T1000 (cell line): ENCODE measurements around the gene FCN3.
"Not testable (repeated sequence)": the region's sequence is repeated elsewhere in the genome, so short reads cannot be mapped to it uniquely, and the experiment has no call there.

Experiments
- DNase-seq: peaks from one replicate; lab custom pipeline; 2025; ENCODE audit warnings: mixed read lengths; lab: John Stamatoyannopoulos, UW

Gene FCN3

DNA sequence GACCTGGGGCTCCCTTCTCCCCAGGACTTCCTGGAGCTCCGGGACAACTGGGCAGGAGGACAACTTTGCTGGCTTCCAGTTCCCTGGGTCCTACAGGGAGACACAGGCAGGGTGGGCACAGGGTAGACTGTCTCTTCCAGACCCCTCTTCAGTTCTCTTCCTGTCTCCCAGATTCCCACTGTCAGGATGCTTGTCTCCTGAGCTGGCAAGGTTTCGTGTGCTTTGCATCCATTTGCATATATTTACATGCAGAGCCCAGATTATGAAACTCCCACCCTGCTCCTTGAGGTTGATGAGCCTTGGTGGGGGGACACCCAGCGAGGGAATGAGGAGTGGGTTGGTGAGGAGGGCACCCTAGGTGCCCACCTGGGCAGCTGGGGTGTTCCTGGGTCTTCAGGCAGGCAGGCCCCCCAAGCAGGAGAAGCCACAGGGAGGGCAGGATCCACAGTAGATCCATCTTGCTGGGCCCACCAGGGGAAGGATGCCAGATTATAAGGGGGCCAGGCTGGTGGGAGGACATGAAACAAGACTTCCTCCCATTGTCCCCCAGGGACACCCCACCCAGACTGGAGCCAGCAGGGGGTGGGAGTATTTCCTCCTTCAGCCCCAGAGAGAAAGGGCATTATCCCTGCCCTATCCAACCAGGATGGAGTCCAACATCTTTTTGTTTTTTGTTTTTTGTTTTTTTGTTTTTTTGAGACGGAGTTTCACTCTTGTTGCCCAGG is at the start of gene FCN3:
Gene FCN3 (minus strand): TSS at position 463 of the 725 bp plus-strand sequence. CDS start 6 bp downstream, at position 457.
- DNase-seq = no peak

DNA sequence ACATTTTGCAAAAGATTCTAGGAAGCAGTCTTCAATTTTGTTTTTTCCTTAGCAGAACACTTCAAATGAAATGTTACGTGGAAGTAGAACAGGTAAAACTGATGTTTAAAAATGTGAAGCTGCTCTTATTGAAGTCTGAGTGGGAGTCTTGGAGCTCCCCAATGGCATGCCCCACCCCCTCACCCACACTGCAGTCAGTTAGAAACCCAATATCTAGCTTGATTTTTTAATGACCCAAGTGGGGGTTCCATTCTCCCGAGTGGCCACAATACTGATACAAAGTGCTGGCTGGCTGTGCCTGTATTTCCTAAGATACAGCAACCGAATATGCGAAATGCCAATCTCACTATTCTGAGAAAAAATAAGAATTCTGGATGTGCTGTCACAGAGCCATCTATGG is 49.1 kb upstream of the FCN3 start:
- no peak for DNase-seq

DNA sequence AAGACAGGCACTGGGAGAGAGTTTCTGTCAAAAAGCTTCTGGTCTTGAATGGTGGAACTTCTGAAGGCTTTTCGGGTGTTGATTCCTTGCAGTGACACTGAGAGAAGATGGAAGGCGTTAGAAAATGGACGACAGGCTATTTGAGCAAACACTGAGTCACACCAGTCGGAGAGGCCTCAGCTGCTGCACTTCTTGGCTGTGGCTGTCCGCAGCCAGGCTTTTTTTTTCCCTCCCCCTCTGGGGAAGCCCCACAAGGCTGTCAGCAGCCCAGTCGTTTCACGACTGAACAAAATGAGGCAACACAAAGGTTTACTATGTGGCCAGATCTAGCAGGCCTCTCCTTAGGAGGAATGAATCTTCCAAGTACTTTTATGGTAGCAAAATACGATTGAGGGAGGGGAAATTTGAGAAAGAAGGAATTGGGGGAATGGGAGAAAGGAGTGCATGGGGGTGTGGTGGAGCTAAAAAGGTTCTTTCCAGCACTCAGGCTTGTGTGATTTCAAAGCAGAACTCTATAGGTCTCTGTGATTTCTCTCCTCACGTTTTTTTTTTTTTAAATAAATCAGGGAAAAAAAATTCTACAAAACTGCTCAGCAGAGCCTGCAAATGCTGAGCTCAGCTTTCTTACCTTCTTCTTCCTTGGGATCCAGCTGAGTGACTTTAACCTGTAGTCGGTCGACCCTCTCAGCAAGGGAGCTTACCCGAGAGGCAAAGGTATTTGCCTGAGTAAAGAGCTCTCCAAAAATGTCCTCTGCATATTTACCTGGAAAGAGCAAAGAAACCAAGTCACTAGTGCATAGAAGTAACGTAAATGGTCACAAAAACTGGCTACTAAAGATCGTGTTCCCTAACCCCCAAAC is 43.9 kb upstream of the FCN3 start:
- peak; percentile 58 for DNase-seq

DNA sequence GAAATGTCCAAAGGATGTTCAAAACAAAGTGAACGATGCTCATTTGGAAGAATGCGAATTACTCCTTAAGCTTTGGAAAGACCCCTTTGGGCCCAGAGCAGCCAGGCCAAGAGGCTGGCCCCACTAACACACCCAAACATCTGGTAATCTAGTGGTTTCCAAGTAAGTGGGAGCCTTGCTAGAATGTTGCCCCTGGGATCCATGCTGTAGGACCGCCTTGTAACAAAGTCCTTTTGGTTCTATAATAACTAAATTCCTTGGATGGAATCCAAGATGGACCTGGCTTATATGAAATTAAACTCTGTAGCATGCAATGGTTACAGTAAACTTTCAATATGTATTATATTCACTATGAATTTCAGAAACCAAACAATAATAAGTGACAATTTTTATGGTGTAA is 43.1 kb upstream of the FCN3 start:
- no peak for DNase-seq

DNA sequence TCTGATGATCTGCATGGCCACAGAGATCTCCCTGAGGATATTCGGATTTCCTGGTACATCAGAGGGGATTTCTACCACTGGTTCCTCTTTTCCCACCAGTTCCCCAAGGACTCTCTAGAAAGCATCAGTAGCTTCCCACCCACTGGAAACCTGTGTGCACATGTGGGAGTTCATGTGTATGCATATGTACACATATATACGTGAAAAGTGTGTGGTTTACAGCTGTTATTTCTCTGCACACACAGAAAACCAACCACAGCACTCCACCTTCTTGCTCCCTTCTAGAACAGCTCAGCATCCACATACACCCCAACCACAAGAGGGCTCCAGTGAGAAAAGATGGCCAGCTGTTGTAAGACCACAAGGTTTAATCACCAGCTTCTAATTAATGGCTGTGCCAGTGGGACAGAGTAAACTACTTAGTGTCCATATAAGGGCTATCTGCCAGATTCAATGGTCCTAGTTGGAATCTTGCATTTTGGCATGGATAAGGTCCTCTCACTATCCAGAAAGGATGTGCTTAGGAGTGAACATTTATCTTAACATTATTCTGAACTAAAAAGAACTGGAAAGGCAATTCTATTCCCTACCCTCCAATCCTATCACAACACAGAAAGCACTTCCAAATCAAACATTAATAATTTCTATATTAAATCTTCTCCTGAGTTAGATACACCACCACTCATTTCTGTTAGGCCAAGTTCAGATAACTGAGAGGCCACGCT is 41.9 kb upstream of the FCN3 start:
- DNase-seq = no peak

DNA sequence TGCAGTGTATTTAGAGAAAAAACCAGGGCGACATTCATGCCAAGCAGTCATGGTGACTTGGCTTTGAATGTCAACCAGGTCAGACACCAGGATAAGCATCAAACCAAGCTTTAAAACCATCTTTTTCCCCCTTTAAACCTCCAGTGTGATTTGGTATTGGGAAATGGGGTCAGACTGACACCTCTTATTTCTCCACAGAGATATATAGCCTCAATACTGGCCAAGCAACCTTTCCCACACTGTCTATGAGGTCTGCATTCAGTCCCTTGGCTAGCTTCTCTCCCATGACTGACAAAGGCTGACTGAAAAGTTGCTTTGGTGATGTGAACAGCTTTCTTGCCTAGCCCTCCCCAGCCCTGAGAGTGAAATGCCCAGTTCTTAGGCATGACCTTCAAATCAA is 39.5 kb upstream of the FCN3 start:
- no peak for DNase-seq

DNA sequence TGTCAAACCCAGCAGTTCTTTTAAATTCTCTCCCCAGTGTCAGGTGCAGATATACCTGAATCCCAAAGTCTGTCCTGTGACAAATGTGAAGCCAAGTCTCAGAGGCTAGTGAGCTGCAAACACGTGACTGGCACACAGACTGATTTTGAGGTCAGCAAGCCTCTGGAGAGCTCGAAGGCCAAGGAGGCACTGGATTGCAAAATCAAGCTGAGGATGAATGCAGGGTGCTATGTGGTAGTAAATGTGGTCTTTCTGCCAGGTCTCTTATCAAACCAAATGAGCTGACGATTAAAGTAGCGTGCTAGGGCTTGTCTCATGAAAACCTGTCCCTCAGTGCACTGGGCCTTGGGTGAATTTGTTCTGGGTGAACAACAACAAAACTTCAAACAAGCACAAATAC is 38.4 kb upstream of the FCN3 start:
- DNase-seq = no peak

DNA sequence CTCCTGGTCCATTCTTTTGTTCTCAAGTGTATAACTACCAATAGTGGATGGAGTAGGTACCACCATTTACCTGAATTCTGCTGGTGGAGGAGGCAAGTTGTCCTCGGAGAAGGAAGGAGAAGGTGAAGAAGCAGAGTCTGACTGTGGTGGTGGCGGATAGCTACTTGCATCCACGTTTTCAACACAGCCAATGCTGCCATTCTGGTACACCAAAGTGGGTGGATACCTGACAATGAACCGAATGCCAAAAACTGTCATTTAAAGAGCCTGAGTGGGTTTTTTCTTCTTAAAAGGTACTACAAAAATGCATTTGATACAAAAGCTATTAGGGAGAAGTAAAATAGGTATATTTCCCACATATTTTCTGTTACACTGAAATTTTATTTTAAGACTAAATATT is 37.9 kb upstream of the FCN3 start:
- no peak for DNase-seq

DNA sequence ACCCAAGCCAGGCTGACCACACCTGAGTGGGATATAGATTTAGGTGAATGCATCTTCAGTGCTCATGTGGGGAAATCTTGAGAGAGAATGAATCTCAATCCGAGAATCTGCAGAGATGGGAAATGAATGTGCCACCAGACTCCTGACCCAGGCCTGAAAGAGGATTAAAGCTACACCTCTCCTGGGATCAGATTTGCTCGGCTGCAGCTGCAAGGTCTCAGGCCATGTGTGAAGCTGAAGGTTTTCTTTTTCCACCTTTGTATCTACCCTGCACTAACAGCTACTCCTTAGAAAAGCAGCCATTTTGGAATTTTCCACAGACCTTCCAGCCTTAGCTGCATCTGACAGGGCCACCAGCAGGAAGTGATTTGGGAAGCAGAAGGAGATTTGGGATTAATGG is 36.1 kb upstream of the FCN3 start:
- no peak for DNase-seq

DNA sequence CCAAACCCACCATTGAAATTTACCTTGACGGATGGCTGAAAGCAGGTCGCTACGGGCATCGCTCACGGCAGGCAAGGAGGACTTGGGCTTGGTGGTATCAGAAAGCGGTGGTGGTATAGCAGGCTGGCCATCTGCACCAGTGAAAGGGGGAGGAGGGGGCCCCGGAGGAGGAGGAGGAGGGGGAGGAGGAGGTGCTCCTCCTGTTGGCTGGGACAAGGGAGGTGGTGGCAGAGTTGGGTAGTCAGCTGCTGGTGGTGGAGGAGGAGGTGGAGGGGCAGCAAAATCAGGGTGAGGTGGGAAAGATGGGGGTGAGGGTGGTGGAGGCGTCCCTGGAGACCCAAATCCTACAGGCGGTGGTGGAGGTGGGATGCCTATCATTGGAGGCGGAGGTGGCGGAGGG is 35.0 kb upstream of the FCN3 start:
- DNase-seq = no peak

DNA sequence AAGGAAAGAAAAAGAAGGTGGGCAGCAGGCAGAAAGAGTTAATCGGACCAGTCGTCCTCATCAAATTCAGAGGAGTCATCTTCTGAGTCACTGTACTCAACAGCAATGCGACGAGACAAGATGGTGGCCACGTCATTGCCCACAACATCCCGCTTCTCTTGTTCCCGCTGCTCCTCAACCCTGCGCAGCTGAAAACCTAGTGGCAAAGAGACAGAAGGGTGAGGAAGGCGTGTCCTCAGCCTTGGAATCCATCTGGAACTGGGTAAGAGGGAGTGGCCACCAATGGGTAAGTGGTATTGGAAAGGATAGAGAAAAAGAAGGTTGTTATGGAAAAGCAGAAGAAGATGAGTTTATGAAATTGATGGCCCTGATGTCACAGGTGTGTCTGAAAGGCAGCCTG is 33.5 kb upstream of the FCN3 start:
- no peak for DNase-seq

DNA sequence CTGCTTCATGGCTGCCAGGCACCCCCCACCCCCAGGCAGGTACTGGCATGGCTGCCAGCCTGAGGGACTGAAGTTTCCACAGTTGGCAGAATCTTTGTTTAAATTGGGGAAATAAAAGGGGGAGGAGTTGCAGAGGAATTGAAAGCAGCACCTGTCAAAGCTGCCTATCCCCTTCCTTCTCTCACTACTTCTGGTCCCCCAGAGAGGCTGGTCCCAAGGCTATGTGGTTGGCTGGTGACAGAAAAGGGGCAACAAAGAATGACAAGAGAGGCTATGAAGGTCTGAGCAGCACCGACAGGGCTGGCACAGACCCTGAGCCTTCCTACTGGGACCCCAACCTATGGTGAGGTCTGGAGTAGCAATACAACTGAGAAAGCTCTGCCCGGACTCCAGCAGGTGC is 32.2 kb upstream of the FCN3 start:
- DNase-seq = not testable (repeated sequence)

DNA sequence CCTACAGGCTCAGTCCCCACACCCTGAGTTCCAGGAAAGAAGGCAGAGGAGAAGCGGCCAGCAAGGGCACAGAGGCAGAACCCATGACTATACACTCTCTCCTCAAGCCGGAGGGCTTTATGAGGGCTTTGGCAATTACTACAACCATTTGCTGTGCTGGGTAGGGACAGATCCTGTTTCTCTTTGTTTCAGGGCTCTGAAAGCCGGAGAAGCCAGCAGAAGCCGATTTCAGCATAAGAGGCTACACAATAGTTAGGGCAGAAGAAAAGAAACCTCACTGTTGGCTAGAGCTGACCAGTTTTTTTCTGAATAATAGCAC is 31.7 kb upstream of the FCN3 start:
- no peak for DNase-seq

DNA sequence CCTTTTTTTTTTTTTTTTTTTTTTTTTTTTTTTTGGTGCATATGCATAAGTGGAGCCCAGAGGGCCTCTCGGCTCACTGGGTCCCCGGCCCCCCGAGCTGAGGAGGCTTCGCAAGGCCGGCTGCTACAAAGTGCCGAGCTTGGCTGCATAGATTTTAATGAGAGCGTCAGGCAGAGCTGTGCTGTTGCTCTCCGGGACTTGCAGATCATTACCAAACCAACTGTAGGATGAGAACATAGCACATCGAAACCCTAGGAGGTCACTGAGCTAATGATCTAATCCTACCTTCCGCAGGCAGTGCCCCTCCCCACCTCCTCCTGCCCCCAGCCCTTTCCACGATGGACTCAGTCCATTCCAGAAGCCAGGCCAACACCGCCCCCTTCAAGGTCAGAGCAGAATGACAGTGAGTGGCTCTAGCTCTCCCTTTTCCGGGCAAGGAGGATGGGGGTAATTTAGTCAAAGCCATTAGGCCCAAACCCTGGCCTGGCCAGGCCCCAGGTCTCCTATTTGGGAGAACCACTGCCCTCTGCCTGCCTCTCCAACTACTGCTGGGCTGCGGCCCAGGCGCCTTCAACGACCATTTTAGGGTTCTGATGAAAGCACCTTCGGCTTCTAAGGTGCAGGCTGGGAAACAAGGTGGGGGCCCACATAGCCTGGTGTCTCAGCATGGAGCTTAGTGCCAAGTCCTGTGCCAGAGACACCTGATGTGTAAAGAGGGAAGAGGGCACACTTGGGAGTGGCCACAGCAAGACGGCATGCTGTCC is 31.2 kb upstream of the FCN3 start:
- DNase-seq = not testable (repeated sequence)

DNA sequence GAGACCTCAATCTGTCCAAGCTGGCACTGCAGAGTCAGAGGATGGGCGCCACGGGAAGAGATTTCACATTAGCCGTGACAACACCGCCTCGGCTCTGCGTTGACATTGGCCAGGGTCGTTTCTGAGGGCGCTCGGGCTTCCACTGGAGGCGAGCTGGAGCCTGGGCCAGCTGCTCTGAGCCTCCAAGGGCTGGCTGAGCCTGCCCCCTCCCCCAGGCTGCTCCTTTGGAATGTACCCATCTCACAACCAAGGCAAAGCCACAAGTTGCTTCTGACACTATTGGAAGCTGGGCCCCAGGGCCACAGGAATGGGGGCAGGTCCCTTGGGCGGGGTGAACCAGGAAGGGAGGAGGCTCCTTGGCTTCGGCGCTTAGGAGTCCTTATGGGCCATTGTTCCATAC is 30.4 kb upstream of the FCN3 start:
- no peak for DNase-seq

DNA sequence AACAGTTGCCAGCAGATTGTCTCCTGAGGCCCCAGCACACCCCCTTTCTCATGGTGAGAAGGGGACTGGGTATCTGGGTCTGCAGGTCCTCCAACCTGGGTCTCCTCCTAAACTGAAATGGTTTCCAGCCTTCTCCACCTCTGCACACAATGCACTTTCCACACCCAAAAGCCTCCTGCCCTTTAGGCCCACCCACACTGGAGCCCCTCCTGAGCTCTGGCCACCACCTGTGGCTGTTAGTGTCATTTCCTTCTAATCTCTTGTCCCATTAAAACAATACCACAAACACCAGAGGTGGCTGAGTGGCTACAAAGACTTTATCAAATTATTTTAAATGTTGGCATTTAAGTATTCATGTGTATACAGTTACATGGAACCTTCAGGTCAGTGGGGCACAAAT is 29.3 kb upstream of the FCN3 start:
- no peak for DNase-seq

DNA sequence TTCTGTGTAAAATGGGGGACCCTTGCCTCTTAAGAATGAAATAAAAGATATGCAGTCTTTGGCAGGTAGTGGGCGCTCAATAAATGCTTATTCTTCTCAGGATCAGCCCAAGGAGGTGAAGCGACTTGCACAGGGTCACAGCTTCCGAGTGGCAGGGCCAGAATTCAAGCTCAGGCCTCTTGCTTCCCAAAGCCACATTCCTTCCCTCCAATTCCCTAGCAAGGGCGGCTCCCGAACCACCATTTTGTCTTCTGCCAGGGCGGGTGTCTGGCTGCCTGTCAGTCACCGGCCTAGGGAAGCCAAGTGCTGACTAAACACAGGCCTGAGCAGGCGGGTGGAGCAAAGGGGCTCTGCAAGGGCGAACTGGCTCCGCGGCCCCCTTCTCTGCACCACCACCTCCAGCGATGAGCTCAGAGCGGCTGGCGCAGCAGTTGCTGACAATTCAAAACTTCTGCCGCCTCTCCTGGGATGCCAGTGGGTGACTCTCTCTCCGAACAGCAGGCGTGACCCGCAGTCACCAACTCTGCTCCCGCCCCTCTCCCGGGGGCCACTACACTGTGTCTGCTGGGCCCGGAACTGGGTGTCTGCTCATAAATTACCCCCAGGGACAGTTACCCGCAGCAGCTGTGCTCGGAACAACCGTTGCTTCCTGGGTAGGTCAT is 28.6 kb upstream of the FCN3 start:
- peak; percentile 26 for DNase-seq

DNA sequence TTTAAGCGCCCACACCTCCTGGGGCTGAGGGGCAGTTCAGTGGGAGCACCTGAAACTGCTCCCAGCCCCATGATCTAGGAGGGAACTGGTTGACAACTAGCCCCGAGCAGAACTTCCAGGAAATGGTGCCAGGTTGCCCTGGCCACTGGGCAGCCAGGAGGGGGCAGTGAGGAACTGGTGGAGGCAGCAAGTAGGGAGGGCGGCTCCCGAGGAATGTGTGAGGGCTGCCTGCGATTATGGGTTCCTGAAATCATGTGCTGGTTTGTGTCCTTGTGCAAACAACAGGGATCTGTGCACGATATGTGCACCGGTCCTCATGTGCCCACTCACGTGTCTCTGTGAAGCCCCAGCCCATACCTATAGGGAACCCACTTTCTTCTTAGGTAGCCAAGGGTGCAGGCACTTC is 27.7 kb upstream of the FCN3 start:
- DNase-seq = peak; percentile 9

DNA sequence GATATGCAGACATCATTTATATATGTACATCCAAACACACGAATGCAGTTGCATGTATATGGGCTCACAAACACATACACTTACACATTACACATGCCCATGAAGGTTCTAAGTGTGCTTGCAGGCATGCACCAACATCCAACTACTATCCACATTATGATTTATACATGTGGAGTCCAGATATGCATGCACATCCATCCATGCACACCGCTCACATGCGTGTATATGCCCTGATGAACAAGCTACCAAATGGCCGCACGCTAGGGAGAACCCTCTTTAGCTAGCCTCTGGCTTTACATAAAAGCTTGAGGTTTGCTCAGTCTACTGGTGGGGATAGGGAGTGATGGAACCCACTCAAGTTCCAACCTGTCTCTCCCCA is 26.3 kb upstream of the FCN3 start:
- DNase-seq = no peak

DNA sequence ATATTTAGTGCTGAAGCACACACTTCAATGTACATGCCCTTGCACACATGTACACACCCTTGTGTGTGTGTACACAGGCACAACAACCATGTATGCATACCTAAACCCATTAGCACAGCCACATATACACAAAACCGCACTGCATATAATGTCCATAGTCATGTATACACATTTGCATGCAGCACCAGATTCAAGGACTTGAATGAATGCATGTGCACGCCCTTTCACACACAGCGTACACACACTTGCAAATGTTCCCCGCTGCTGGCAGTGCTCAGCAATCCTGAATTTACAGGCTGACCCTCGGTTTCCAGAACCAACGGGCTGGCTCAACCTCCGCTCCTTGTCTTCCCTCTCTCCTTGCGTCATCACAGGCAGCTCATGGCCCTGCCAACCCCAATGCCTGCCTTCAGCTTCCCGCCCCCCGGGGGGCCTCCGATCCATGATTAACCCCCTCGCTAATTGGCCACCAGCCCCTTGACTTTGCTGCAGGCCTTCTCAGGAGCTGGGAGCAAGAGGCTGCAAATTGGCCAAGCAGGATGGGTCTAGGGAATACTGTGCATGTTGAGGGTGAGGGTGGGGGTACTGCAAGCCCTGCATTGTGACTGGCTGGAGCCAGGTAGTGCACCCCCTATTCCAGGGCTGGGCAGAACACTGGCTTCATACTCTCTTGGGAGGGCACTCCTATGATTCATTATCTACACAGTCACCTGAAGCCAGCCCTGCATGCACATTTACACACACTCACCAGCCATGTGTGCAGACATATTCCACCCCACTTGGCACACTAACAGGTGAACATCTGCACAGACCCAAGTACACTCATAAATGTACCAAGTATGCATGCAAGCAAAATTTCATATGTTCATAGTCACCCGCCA is 25.7 kb upstream of the FCN3 start:
- no peak for DNase-seq
